Measurements from ENCODE around the gene JMJD6.

JMJD6 gene

DNA sequence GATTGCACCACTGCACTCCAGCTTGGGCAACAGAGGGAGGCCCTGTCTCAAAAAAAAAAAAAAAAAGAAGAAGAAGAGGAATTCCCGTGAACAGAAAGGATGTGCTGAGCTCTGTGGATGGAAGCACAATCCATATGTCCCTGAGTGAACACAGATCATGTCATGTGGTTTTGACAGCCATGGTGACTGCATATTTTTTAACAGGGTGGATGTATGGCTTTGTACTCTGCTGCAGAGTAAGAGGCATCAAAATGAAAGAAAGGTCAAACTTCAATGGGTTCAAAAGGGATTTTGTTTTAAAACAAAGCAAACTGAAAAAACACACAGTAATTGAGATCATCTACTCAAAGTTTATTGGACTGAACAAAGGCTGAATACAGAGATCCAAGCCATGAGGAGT lies 47.2 kb downstream of the JMJD6 start:
- no peak overlapping the region for H3K4me3 ChIP-seq (ENCODE audit: low read depth, low read length)
- DNase-seq (ENCODE audit: low read depth), result no peak
- TF ChIP-seq, protein P1, sequence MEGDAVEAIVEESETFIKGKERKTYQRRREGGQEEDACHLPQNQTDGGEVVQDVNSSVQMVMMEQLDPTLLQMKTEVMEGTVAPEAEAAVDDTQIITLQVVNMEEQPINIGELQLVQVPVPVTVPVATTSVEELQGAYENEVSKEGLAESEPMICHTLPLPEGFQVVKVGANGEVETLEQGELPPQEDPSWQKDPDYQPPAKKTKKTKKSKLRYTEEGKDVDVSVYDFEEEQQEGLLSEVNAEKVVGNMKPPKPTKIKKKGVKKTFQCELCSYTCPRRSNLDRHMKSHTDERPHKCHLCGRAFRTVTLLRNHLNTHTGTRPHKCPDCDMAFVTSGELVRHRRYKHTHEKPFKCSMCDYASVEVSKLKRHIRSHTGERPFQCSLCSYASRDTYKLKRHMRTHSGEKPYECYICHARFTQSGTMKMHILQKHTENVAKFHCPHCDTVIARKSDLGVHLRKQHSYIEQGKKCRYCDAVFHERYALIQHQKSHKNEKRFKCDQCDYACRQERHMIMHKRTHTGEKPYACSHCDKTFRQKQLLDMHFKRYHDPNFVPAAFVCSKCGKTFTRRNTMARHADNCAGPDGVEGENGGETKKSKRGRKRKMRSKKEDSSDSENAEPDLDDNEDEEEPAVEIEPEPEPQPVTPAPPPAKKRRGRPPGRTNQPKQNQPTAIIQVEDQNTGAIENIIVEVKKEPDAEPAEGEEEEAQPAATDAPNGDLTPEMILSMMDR (IDR thresholded peaks at IDR 0.05; ENCODE audit: low read depth, low read length, missing control alignments), result no peak

DNA sequence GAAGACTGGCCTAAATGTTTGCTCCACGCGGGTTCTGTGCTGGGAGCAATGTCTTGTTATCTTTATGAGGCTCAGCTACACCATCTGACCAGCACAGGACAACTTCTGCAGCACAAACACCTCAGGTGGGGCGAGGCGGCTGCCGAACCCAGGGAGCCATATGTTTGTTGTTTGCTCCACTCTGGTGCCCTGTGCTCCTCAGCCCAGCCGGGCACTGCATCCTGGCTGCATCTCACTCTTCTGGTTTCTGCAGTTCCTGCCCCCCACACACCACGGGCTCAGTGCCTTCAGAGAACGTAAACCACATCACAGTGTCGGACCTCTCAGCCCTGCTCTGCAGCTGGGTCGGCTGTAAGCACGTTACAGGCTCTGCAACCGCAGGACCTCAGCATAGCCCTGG lies 48.1 kb downstream of the JMJD6 start:
- TF ChIP-seq, protein P1 (IDR thresholded peaks at IDR 0.05; ENCODE audit: low read depth, low read length, missing control alignments), result no peak
- DNase-seq (ENCODE audit: low read depth), result no peak
- no peak overlapping the region for H3K4me3 ChIP-seq (ENCODE audit: low read depth, low read length)

DNA sequence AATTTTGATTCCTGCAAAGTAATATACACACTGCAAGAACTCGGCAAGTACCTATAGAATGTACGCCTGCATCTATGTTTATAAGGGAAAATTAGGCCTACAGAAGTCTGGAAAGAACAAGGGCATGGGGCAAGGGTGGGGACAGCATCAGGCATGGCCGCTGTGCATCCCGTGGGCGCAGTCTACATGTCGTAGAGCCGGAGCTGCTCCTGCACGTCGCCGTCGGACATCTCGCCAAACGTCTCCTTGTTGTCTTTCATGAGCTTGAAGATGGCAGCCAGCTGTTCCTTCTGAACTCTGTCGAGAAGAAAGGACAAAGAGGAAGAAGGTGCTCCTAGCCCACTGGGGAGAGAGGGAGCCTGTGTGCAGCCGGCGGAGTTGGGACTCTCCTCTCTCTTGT lies 49.0 kb downstream of the JMJD6 start:
- H3K4me3 ChIP-seq (ENCODE audit: low read depth, low read length), result no peak overlapping the region
- TF ChIP-seq, protein P1 (IDR thresholded peaks at IDR 0.05; ENCODE audit: low read depth, low read length, missing control alignments), result no peak
- DNase-seq (ENCODE audit: low read depth), result no peak

DNA sequence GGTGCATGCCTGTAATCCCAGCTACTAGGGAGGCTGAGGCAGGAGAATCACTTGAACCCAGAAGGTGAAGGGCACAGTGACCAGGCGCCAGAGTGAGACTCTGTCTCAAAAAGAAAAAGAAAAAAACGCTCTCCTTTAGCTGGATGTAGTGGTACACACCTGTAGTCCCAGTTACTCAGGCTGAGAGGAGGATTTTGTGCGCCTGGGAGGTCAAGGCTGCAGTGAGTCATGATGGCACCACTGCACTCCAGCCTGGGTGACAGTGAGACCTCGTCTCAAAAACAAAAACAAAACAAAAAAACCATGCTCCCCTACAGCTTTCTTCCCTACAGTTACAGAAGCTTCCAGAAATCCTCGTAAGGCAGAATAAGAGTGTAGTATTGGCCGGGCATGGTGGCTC lies 49.8 kb downstream of the JMJD6 start:
- H3K4me3 ChIP-seq (ENCODE audit: low read depth, low read length), result no peak overlapping the region
- TF ChIP-seq, protein P1 (IDR thresholded peaks at IDR 0.05; ENCODE audit: low read depth, low read length, missing control alignments), result no peak
- no peak for DNase-seq (ENCODE audit: low read depth)

DNA sequence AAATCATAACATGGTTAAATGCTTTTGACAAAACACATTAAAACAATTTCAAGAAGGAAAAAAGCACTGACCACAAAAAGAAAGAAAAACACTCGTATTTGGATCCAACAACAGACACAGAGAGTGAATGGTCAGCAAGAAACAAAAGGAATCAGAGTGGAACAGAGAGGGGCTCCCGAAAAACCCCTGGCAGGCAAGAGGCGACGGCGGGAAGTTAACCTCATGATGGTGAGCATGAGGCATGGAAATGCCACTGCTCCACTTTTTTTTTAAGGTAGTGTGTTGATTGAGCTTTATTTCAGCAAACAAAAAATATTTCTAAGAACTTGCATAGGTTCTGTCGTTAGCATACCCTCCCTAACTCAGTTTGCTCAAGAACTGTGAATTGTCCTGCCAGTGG lies 50.8 kb downstream of the JMJD6 start:
- no peak for DNase-seq (ENCODE audit: low read depth)
- H3K4me3 ChIP-seq (ENCODE audit: low read depth, low read length), result no peak overlapping the region
- TF ChIP-seq, protein P1 (IDR thresholded peaks at IDR 0.05; ENCODE audit: low read depth, low read length, missing control alignments), result no peak

DNA sequence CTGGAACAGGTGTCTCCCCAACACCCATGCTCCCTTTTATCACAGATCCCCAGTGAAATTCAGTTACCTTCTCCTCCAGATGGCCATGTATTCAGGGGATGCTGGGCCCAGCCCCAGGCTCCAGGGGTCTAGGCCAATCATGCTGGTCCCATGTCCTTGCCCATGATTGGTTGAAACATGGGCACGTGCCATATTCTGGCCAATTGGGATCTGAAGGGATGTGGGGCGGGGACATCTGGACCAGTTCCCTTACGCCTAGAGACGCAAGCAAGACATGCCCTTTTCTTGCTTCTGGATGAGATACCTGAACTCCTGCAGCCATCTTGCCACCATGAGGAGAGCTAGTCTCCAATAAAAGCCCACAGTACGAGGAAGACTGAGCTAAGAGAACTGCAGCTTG lies 51.8 kb downstream of the JMJD6 start:
- no peak overlapping the region for H3K4me3 ChIP-seq (ENCODE audit: low read depth, low read length)
- TF ChIP-seq, protein P1 (IDR thresholded peaks at IDR 0.05; ENCODE audit: low read depth, low read length, missing control alignments), result no peak
- no peak for DNase-seq (ENCODE audit: low read depth)

DNA sequence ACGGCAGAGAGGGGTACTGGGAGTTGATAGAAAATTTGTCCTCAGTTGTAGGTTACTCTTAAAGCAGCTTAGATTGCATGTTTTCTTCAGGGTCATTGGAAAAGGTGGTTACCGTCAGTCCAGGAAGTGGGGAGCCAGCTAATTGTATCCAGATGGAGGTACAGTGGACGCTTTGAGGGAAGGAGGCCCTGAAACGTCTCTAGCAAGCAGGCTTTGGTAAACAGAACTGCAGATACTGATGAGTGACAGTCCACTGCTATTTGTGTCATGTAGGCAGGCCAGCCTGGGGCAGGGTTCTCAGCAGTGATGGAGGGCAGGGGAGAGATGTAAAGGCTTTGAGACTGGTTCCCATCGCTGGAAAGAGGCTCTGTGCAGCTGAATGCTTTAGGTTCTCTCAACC lies 52.7 kb downstream of the JMJD6 start:
- TF ChIP-seq, protein P1 (IDR thresholded peaks at IDR 0.05; ENCODE audit: low read depth, low read length, missing control alignments), result no peak
- no peak overlapping the region for H3K4me3 ChIP-seq (ENCODE audit: low read depth, low read length)
- DNase-seq (ENCODE audit: low read depth), result no peak

Measured in GM12864 (cell line).